Heart right ventricle (tissue), 16 donors: ENCODE measurements around the gene MIEF1. TPM values are rescaled to one million over a fixed set of nuclear protein-coding genes. Genes with fewer than 3 reads are reported as not detected.

Experiments
- ATAC-seq, 8 donors: fragments of 200-7000 bp; cut with Tn5 transposase; one replicate each; pipeline ENCODE4 v1.9.1; 2020; ENCODE audit warnings: mild to moderate bottlenecking in 8 of 8, moderate library complexity in 8 of 8, moderate number of reproducible peaks in 1 of 8
- DNase-seq, 2 donors: peaks; one replicate each; pipeline ENCODE4 v3.0.0-alpha.2; 2020
- H3K27ac ChIP-seq, 10 donors: fragments of 200-600 bp; sonication (generic) in 2 of 10; one replicate each; pipeline versions ENCODE4 v1.5.0 to v1.8.0; 2020 to 2022; ENCODE audit warnings: mild to moderate bottlenecking in 3 of 10
- H3K27me3 ChIP-seq, 7 donors: fragments of 200-600 bp; one replicate each; pipeline ENCODE4 v1.8.0; 2021 to 2022; ENCODE audit warnings: mild to moderate bottlenecking in 2 of 7
- H3K36me3 ChIP-seq, 9 donors: fragments of 200-600 bp; sonication (generic) in 1 of 9; one replicate each; pipeline versions ENCODE4 v1.5.0 to v1.8.0; 2020 to 2022; ENCODE audit warnings: mild to moderate bottlenecking in 2 of 9
- H3K4me1 ChIP-seq, 9 donors: fragments of 200-600 bp; sonication (generic) in 1 of 9; one replicate each; pipeline versions ENCODE4 v1.5.0 to v1.8.0; 2020 to 2022; ENCODE audit warnings: mild to moderate bottlenecking in 4 of 9
- H3K4me3 ChIP-seq, 10 donors: fragments of 200-600 bp; sonication (generic) in 2 of 10; one replicate each; pipeline versions ENCODE4 v1.5.0 to v1.8.0; 2020 to 2022; ENCODE audit warnings: mild to moderate bottlenecking in 7 of 10, moderate library complexity in 2 of 10
- H3K9me3 ChIP-seq, 11 donors: fragments of 200-600 bp in 10 of 11; sonication (generic) in 2 of 11; one replicate each; pipeline versions ENCODE4 v1.5.0 to v1.8.0; 2013 to 2022; ENCODE audit warnings: mild to moderate bottlenecking in 2 of 11, control low read depth in 1 of 11, moderate library complexity in 1 of 11
- whole genome bisulfite sequencing, 2 donors: extraction: QIAGEN DNeasy Blood & Tissue Kit; methylation state at CpG; one replicate each; pipeline ENCODE4 v1.1.7; 2013; ENCODE audit warnings: inconsistent platforms in 1 of 2; 5-methylcytosine and 5-hydroxymethylcytosine counted together
- intact Hi-C, 10 donors: fragments of 100-400 bp; cut with DNase I; formaldehyde crosslinking; loops; one replicate each; pipeline versions ENCODE4 v1.11.1 to v1.14.2; 2022
- polyA plus RNA-seq, 2 donors: library from polyadenylated mRNA; stranded (reverse); fragments of 200-250 nt; gene quantifications; one replicate each; pipeline ENCODE4 v1.2.3, GENCODE V29; 2013
- total RNA-seq, 10 donors: library from RNA; stranded (reverse); fragmentation: NEBNext Ultra II Directional in 3 of 10; extraction: Animal tissue kit (Norgen Biotek cat#: 25700) in 3 of 10; gene quantifications; one replicate each; pipeline versions ENCODE4 v1.2.1 to v1.2.4, GENCODE V29; 2021 to 2023
- TF ChIP-seq, protein P1 (sequence below), 9 donors: fragments of 200-600 bp; sonication (generic) in 2 of 9; IDR thresholded peaks; one replicate each; pipeline versions ENCODE4 v1.5.0 to v1.8.0; 2021 to 2022; ENCODE audit warnings: antibody characterized with exemption in 9 of 9, mild to moderate bottlenecking in 5 of 9, moderate library complexity in 1 of 9
- donor health status: Arrhythmogenic right ventricular cardiomyopathy.
- donor health status: ischemic (EF 13 %, LVEDD 7.1; RV severe dilation, severe dysfunction).
- donor health status: healthy with polysubstance abuse.
- donor health status: DM: no; HTN: yes; CAD: no.
- donor health status: DM: no; HTN: no; CAD: no.
- donor health status: ischemic (EF 25% LVEDD 6.9; RV normal size, moderate dysfunction).
- donor health status: ischemic (EF 25% LVEDD 5.7; RV mildly dilated, moderate dysfunction).
- donor health status: healthy.
- donor health status: DM: yes; HTN: yes; CAD: no.
- donor health status: Ischemic cardiomyopathy.
- donor health status: ischemic (EF 35%, LVEDD 5.7; RV mildly dilated, moderate dysfunction).
- donor health status: nonischemic (EF 11% LVEDD 7.7; RV severe dilation, severe dysfunction).
- donor health status: DM: yes; HTN: yes; CAD: no.
- donor health status: PGD.
- donor health status: ischemic (EF 29% LVEDD 5.4; RV normal size, mild dysfunction).
- donor health status: nonischemic (EF 23%, LVEDD 6.1; RV moderate dilation, normal function).

The MIEF1 gene
- total and polyA plus RNA-seq, 12 donors, result 7.0 to 35.8 (median 17.0) TPM

DNA sequence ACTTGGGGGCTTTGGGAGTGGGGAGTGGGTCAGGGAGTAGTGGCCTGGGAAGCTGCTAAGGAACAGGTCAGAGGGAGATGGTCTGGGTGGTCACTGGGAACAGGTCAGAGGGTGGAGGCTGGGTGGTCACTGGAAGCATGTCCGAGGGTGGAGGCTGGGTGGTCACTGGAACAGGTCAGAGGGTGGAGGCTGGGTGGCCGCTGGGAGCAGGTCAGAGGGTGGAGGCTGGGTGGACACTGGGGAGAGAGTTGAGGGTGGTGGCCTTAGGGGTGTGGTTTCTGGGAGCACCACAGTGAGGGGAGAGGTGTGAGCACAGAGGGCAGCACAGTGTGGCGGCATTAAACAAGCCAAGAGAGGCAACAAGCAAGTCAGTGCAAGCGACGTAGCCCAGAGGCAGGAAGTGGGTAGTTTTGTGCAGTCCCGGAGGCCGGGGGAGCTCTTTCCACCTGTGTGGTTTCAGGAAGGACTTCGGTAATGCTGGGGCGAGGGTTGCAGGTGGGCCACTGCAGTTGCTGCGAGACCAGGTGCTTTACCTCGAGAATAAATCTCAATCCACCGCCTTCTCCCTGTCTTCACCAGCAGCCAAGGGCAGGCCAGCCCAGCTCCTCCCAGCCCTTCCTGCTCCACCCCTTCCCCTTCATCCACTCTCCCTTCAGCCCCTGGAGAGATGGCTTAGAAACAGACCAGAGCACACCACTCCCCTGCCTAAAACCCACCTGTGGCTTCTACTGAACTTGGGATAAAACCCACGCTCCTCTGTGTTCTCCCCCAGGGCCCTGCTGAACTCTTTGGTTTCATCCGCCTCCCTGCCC lies 65.3 kb downstream of the MIEF1 start:
- no peak for ATAC-seq
- Histone ChIP-seq H3K27ac (no peak overlapping the region), H3K4me1 (no peaks in the 10 kb centered on the region), H3K36me3 (no peaks in the 10 kb centered on the region), H3K27me3 (peaks cover 0 to 33% (median 22%) of the 10 kb centered on the region in 7 donors), H3K4me3 (no peak overlapping the region), H3K9me3 (no peaks in the 10 kb centered on the region)
- DNase-seq, result no peak
- TF ChIP-seq, protein P1, sequence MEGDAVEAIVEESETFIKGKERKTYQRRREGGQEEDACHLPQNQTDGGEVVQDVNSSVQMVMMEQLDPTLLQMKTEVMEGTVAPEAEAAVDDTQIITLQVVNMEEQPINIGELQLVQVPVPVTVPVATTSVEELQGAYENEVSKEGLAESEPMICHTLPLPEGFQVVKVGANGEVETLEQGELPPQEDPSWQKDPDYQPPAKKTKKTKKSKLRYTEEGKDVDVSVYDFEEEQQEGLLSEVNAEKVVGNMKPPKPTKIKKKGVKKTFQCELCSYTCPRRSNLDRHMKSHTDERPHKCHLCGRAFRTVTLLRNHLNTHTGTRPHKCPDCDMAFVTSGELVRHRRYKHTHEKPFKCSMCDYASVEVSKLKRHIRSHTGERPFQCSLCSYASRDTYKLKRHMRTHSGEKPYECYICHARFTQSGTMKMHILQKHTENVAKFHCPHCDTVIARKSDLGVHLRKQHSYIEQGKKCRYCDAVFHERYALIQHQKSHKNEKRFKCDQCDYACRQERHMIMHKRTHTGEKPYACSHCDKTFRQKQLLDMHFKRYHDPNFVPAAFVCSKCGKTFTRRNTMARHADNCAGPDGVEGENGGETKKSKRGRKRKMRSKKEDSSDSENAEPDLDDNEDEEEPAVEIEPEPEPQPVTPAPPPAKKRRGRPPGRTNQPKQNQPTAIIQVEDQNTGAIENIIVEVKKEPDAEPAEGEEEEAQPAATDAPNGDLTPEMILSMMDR (IDR thresholded peaks at IDR 0.05), result no peak
- intact Hi-C loops, result loop anchor here in 1 of 10 donors (10.0 kb wide), 1 partner anchor 57 kb away; no protein-coding TSS in a partner anchor
- 50 to 54% methylated on average over 14 of the region's 14 CpGs for WGBS, 2 donors

Other genes with a start within 250 kb of the MIEF1 start
- gene RPL3, start 182.7 kb upstream of the MIEF1 start, total RNA-seq, result 100 to 1,000 TPM; 215 to 604 (median 286) TPM
- 1,000 to 10,000 TPM in 1 of 2 donors, 100 to 1,000 TPM in 1; 472 to 1,621 TPM for gene RPL3, start 182.7 kb upstream of the MIEF1 start, polyA plus RNA-seq
- gene SYNGR1, start 152.3 kb upstream of the MIEF1 start, total RNA-seq, result 10 to 100 TPM; 30.3 to 67.9 (median 41.6) TPM
- gene SYNGR1, start 152.3 kb upstream of the MIEF1 start, polyA plus RNA-seq, result 10 to 100 TPM; 29.8 to 85.8 TPM
- gene TAB1, start 102.5 kb upstream of the MIEF1 start, total RNA-seq, result 10 to 100 TPM; 15.8 to 21.0 (median 18.0) TPM
- 10 to 100 TPM; 13.6 to 17.5 TPM for gene TAB1, start 102.5 kb upstream of the MIEF1 start, polyA plus RNA-seq
- gene MGAT3, start 45.3 kb upstream of the MIEF1 start, total RNA-seq, result 10 to 100 TPM in 1 of 10 donors, 1 to 10 TPM in 9; 1.8 to 14.0 (median 4.3) TPM
- 1 to 10 TPM; 1.8 to 2.9 TPM for gene MGAT3, start 45.3 kb upstream of the MIEF1 start, polyA plus RNA-seq
- gene ATF4, start 18.3 kb downstream of the MIEF1 start, total RNA-seq, result 100 to 1,000 TPM in 9 of 10 donors, 10 to 100 TPM in 1; 95.2 to 319 (median 133) TPM
- 100 to 1,000 TPM; 439 to 637 TPM for gene ATF4, start 18.3 kb downstream of the MIEF1 start, polyA plus RNA-seq
- 10 to 100 TPM; 31.3 to 64.0 (median 37.2) TPM for gene RPS19BP1, start 30.5 kb downstream of the MIEF1 start, total RNA-seq
- gene RPS19BP1, start 30.5 kb downstream of the MIEF1 start, polyA plus RNA-seq, result 100 to 1,000 TPM; 154 to 222 TPM
- gene CACNA1I, start 68.5 kb downstream of the MIEF1 start, total RNA-seq, result under 1 TPM in 5 of 10 donors, not detected in 5; 0.04 to 0.06 (median 0.05) TPM
- gene CACNA1I, start 68.5 kb downstream of the MIEF1 start, polyA plus RNA-seq, result under 1 TPM in 1 of 2 donors, not detected in 1; under 0.01 TPM